HG03521 (cell line): ENCODE results near the gene RPL26.
"Not testable (repeated sequence)": the region's sequence is repeated elsewhere in the genome, so short reads cannot be mapped to it uniquely, and the experiment has no call there.

Experiments
- ATAC-seq: cut with Tn5 transposase; IDR thresholded peaks from one replicate; pipeline ENCODE4 v1.9.1; 2021; ENCODE audit warnings: mild to moderate bottlenecking, moderate library complexity; ENCODE audit not compliant: unreplicated experiment

RPL26 gene

DNA sequence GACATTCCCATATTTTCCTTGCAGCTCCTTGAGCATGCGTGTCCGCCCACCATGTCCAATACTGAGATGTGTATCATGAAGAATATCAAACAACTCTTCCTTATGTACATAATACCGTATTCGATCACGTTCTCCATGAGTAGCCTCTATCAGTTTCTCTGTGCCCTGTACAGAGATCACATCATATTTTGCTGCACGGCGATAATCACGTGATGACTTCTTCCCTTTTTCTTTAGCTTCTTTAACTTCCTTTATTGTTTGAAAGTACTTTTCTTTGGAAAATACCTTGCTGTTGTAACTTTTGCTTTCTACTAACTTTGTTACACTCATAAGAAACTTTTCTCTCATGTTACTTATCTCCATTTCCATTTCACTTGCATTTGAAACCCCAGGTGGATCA is 13.0 kb downstream of the RPL26 start:
- no peak for ATAC-seq

DNA sequence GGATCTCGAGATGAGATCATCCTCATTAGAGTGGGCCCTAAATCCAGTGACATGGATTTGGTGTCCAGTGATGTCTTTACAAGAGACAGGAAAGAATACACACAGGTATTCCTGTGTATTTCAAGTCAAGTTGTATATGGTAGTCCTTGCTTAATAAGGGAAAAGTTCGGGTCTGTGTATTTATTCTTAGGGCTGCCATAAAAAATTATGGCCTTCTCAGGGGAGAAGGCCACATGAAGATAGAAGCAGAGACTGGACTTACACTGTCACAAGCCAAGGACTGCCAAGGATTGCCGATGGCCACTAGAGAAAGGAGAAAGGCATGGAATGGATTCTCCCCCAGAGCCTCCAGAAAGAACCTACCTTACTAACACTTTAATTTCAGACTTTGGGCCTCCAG is 14.8 kb downstream of the RPL26 start:
- ATAC-seq = no peak

DNA sequence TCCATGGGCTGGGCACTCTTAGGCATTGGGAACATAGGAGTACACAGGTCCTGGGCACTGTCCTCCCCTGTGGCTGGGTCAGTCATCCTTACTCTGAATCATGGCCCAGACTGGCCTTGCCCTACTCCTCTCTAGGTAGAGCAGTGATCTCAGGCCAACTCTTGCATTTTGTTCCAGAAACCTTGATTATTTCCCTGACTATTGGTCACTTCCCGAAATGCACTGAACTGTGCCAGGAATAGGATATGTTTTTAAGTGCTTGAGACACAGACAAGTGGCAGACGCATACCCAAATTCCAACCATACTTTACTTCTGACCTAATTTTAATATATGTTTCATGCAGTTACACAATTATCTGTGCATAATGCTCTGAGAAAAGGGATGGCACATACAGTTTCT is 16.8 kb downstream of the RPL26 start:
- ATAC-seq = no peak

DNA sequence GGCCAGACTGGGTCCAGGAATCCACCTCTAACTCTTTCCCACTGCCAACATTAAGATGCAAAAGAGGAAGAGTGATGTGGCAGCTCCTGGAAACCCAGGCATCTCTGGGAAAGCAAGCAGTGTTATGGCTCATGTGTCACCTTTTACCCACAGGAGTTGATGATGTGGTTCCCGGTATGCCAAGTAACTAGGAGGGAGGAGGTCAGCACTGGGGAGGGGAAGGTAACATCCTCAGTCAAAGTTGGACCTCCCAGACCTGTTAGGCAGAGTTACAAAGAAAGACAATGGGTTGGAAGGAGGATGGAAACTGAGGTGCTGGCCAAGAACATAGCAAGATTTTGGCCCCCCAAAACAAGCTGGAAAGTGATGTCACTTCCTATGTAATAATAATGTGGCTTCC is 17.9 kb downstream of the RPL26 start:
- no peak for ATAC-seq

DNA sequence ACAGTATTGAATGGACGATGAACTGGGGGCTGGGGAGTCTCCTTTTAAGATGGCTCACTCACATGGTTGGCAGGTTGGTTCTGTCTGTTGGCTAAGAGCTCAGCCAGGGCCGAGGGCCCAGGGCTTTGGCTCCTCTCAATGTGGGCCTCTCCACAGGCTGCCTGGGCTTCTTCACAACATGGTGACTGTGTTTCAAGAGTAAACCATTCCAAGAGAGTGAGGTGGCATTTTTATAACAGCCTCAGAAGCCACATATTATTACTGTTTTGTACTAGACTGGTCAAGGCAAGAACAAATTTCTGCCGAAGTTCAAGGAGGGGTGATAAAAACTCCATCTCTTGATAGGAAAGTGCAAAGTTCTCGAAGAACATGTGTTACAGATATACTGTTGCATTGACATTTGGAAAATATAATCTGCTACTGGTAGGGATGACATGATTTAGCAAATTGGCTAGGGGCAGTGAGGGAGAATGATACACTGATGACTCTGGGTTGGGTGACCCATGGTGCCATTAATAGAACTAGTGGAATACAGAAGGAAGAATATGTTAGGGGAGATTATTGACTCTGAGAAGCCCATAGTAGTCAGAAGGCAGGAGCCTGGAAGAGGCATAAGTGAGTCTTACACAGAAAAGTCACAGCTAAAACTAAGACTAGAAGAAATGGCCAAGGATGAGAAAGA is 20.2 kb downstream of the RPL26 start:
- no peak for ATAC-seq

DNA sequence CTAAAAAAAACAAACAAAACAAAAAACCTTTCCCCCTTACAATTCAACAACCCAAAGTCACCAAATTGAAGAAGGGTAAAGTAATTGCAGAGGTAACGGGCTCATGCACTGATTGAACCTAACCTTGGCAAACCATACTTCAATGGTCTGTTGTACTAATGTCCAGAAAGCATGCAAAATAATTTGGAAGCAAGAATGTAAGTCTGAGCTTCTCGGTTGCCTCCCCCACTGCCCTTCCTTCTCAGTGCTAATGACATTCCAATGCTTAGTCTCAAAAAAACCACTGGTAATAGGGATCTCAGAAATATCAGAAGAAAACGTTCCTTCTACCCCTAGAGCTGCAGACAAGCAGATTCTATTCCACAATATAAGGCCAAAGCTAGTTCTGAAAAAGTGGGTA is 22.2 kb downstream of the RPL26 start:
- ATAC-seq = no peak

DNA sequence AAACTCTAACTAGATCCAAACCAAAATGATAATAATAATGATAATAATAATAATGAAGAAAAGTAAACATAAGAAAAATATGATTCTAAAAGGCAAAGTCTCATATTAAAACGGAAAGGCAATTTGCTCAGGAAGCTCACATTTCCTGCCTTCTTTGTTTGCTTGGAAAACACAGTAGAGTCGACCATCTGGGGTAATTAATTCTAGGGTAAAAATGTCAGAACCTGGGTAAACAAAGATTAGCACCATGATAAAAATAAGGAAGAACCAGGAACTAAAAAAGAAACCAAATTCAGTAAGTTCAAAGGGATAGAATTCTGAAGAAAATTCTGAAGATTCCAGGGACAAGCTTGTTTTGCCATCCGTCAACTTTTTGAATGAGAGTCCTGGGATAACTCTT is 22.7 kb downstream of the RPL26 start:
- no peak for ATAC-seq

DNA sequence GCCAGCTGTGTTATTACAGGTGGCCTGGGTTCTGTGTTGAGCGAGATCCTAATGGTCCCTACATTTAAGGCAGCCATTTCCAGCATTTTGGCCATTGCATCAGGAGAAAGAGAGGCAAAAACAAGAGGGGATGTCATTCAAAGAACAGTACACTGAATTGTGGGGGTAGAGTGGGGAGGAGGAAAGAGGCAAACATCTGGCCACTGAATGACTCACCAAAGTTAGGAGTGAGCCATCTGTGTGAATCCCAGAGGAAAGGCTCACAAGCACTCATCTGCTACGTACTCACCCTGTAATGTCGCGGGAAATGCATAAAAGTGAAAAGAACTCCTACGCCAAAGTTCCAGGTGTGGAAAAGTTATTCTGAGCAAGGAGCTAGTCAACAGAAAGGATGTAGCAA is 23.2 kb downstream of the RPL26 start:
- ATAC-seq = no peak

DNA sequence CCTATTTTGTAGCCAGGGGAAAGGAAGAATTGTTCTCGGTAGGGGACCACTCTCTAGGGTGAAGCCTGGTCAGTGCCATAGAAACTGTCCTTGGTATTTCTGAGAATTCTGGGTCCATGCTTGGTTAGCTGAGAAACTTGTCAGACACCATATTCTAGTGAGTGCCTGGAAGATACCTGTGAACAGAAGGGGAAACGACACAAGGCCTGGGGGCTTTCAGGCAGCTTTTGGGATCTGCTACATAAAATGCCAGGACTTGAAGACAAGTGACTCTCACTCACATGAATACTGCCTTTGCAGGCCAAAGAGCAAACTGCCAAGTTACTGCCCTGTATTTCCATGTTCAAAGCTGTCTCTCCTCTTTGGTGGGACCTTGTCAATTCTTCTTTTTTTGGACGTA is 25.1 kb downstream of the RPL26 start:
- ATAC-seq = no peak

DNA sequence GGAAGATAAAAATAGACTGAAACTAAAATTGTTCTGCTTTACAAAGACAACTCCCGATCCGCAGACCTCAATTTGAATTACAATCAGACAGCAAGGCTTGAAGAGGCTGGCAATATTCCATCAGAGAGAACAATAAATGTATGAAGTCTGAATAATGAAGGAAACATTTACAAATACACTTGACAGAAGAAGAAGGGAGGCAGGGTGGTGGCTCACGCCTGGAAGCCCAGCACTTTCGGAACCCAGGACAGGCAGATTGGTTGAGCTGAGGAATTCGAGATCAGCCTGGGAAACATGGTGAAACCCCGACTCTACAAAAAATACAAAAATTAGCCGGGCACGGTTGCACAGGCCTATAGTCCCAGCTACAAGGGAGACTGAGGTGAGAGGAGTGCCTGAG is 28.8 kb downstream of the RPL26 start:
- no peak for ATAC-seq

DNA sequence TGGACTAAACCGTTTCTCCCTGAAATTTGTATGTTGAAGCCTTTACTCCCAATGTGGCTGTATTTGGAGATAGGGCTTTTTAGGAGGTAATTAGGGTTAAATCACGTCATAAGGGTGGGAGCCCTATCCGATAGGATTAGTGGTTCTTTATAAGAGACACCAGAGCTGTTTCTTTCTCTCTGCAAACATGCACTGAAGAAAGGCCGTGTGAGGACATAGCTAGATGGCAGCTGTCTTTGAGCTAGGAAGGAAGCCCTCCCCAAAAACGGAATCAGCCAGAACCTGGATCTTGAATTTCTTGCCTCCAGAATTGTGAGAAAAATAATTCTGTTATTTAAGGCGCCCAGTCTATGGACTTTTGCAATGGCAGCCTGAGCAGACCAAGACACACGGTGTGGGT is 29.3 kb downstream of the RPL26 start:
- no peak for ATAC-seq

DNA sequence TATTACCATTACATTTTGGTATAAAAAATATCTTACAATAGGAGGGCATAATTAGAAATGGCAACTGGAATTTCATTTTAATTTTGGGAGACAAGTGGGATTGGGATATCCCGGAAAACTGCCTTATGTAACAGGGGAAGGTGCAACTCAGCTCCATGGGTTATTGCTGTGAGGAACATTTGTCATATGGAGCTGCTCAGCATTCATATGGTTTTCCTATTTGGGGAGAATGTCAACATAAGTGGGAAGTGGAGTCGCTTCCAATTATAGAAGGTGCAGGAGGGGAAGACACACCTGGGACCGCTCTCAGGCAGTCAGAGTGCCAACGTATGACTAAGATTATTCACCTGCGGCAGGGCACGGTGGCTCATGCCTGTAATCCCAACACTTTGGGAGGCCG is 32.7 kb downstream of the RPL26 start:
- ATAC-seq = no peak

DNA sequence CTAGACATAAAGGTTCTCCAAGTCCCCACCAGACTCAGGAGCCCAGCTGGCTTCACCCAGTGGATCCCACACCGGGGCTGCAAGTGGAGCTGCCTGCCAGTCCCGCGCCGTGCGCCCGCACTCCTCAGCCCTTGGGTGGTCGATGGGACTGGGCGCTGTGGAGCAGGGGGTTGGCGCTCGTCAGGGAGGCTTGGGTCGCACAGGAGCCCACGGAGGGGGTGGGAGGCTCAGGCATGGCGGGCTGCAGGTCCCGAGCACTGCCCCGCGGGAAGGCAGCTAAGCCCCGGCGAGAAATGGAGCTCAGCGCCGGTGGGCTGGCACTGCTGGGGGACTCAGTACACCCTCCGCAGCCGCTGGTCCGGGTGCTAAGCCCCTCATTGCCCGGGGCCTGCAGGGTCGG is 36.0 kb downstream of the RPL26 start:
- not testable (repeated sequence) for ATAC-seq

DNA sequence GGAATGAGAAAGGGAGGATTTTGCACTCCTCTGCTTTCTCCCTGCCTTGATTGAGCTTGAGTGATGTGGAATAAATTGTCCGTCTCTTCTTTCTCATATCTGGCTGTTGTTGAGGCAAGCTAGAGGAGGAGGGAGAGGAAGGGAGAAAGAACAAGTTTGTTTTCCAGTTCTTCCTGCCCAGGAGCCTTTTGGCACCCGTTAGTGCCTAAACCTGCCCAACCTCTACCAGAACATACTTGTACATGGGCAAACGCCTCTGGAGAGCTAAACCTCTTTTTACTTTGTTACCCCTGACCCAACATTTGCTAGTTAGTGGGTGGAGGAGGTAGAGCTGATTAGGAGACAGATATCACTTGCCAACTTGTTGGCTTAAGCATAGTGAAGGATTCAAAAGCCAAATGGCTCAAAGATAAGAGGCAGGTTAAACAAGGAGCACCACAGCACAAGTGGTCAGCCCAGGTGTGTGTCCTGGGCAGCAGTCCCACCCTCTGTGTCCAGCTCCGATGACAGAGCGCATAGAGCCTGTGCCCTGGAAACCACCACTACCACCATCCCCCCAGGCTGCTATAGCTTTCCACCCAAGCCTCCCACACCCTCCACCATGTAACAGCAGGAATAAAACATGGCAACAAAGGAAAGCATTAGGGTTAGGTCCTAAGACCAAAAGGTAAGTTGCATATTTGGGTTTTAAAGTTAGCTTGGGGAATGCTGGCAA is 36.9 kb downstream of the RPL26 start:
- ATAC-seq = no peak

DNA sequence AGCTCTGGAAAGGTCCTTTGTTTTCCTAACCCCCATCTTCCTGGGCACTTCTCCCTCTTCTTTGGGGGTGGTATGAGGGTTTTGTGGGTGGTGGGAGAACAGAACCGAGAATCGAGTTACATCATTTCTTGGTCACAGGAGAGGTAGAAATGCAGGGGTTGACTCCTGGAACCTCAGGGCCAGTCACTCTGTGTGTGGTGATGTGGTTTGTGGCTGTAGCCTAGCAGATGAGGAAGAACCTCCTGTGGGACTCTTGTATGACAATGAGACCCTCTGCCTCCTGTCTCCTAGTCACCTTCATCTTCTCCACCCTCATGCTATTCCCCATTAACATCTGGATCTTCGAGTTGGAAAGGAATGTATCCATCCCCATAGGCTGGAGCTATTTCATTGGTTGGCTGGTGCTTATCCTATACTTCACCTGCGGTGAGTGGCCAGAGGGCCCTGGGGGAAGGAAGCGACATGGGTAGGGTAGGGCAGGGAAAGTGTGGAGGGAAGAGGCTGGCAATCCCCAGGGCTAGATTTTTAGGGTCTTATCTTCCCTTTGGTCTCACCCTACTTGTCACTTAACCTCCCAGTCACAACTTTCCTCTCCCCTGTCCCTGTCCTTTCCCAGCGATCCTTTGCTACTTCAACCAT is 37.8 kb downstream of the RPL26 start:
- ATAC-seq = no peak

DNA sequence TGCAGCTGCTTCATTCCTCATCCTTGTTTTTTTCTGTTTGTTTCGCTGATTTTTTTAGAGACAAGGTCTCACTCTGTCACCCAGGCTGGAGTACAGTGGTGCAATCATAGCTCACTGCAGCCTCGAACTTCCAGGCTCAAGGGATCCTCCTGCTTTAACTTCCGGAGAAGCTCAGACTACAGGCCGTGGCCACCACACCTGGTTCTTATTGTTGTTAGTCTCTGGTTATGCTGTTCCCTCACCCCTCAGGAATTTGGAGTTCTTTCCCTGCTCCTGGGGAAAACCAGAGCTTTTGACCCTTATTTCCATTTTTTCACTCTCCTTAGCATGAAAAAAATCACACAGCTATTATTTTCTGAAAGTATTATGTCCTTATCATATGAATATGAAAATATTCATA is 41.5 kb downstream of the RPL26 start:
- ATAC-seq = no peak

DNA sequence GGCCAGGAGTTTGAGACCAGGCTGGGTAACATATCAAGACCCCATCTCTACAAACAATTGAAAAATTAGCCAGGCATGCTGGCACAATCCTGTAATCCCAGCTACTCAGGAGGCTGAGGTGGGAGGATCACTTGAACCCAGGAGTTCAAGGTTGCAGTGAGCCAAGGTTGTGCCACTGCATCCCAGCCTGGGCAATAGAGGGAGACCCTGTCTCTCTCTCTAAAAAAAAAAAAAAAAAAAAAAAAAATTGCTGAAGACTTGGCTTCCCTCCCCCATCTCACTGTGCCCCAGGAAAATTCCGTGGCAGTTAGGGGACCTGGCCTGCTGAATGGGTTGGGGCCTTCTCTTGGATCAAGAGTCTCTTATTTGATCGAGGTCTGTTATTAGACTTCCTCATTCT is 43.5 kb downstream of the RPL26 start, which contains the start of gene ODF4:
TSS of gene ODF4 (plus strand) at position 301 of the 400 bp plus-strand sequence. CDS start 212 bp downstream, outside the sequence.
- ATAC-seq = no peak

DNA sequence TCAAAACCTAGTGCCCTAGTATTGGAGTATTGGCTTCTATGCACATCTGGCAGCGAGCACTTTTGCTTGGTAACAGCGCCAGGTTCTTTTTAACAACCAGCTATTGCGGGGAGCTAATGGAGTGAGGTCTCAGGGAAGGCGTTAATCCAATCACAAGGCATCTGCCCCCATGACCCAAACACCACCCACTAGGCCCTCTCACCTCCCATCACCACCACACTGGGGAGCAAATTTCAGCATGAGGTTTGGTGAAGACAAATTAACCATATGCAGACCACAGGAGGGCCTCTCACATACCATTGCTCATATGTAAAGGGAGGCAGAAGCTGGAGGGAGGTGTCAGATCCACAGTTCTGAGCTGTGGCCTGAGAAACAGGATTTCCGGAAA is 44.2 kb downstream of the RPL26 start:
- no peak for ATAC-seq

DNA sequence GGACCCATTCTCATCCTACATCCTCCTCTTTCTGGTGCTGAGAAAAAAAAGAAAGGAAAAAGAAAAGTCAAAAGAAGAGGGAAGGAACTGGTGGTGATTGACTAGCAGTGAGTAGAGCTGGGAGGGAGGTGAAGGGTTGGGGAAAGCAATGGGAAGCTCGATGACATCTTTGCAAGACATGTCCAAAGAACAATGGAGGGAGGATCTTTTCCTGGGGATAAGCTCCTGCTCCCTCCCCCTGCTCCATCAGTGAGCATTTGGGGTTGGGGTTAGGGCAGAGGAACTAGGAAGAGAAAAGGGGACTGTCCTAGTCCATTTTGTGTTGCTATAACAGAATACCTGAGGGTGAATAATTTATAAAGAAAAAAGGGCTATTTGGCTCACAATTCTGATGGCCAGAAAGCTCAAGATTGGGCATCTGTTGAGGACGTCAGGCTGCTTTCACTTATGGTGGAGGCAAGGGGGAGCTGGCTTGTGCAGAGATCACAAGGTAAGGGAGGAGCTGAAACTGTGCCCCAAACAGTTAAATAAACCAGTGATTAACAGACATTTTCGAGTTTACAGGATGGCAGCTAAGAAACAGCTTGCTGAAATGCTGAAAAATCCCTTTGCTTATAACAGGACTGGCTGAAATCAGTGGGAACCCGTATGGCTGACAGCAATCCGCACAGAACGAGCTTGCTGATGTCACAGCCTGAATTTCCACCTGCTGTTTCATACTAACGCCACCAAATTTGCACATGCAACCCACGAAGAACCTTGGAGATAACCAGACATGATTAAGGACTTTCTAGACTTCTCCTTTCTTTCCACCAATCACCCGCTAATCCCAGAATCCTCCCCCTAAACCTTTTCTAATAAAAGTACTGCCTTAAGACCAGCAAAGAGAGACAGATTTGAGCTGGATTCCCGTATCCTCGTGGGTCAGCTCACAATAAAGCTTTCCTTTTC is 44.9 kb downstream of the RPL26 start:
- ATAC-seq = no peak

DNA sequence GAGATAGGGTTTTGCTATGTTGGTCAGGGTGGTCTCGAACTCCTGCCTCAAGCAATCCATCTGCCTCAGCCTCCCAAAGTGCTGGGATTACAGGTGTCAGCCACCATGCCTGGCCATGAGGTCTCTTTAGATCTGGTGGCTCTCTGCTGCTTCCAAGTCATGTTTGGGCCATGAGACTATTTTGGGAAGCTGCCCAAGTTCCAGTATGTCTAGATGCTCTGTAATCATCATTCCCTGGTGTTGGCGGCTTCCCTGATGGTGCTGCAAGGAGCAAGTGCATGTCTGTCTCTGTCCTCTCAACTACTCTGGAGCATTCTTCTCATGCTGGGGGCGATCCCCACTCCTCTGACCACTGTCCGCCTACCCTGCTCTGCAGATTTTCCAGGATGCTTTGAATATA is 49.7 kb downstream of the RPL26 start:
- ATAC-seq = no peak

DNA sequence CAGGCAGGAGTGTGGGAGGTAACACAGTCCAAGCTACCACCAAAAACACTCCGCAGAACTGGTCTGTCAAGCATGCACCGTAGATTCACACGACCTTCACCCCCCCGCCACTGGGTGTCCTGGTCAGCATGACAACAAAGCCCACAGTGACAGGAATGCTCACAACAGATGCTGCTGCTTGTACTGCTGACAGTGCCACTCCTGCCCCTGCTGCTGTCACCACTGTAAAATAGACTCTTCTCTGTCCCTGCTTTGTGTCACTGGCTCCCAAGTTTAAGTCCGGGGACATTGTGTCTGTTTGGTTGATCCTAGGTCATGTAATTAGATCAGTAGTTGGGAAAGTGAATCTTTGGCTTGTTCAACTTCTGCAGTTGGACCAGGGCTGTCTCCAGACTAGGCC is 50.3 kb downstream of the RPL26 start:
- ATAC-seq = no peak
